ENCODE measurements around the gene MSI2.

Gene MSI2

GRCh38 chr17:57373048-57373447 is 116.7 kb downstream of the MSI2 start:
- no peak for DNase-seq

- DNase-seq, result no peak
These were observed 117.4 kb downstream of the MSI2 start for GRCh38 chr17:57373756-57374155.

- no peak for DNase-seq
These were observed 118.9 kb downstream of the MSI2 start for GRCh38 chr17:57375040-57375769.

- DNase-seq, result no peak
These were observed 119.5 kb downstream of the MSI2 start for GRCh38 chr17:57375770-57376225.

GRCh38 chr17:57377094-57377493 is 120.8 kb downstream of the MSI2 start:
- DNase-seq, result no peak

- DNase-seq, result no peak
These were observed 123.0 kb downstream of the MSI2 start for GRCh38 chr17:57379237-57379894.

GRCh38 chr17:57379895-57380434 is 123.6 kb downstream of the MSI2 start:
- no peak for DNase-seq

- DNase-seq, result peak; percentile 53
These were observed 125.2 kb downstream of the MSI2 start for GRCh38 chr17:57381498-57381897.

GRCh38 chr17:57384219-57384618 is 127.9 kb downstream of the MSI2 start:
- no peak for DNase-seq

- DNase-seq, result no peak
These were observed 129.7 kb downstream of the MSI2 start for GRCh38 chr17:57385975-57386374.

GRCh38 chr17:57387575-57387974 is 131.3 kb downstream of the MSI2 start:
- DNase-seq, result no peak

GRCh38 chr17:57388131-57388725 is 131.9 kb downstream of the MSI2 start:
- DNase-seq, result no peak

- no peak for DNase-seq
These were observed 133.2 kb downstream of the MSI2 start for GRCh38 chr17:57389473-57389872.

- peak; percentile 50 for DNase-seq
These were observed 134.9 kb downstream of the MSI2 start for GRCh38 chr17:57391076-57391825.

GRCh38 chr17:57391857-57392471 is 135.6 kb downstream of the MSI2 start:
- no peak for DNase-seq

GRCh38 chr17:57393368-57393767 is 137.0 kb downstream of the MSI2 start:
- DNase-seq, result no peak

- no peak for DNase-seq
These were observed 138.1 kb downstream of the MSI2 start for GRCh38 chr17:57394375-57394774.

- DNase-seq, result no peak
These were observed 139.5 kb downstream of the MSI2 start for GRCh38 chr17:57395721-57396321.

GRCh38 chr17:57396511-57396921 is 140.2 kb downstream of the MSI2 start:
- peak; percentile 24 for DNase-seq

GRCh38 chr17:57397402-57397801 is 141.1 kb downstream of the MSI2 start:
- no peak for DNase-seq

- no peak for DNase-seq
These were observed 143.4 kb downstream of the MSI2 start for GRCh38 chr17:57399690-57400089.

GRCh38 chr17:57400648-57401047 is 144.3 kb downstream of the MSI2 start:
- no peak for DNase-seq

All from DMS79 treated with DMSO at 0.1 percent for 48 hours (cell line).